Measurements from ENCODE around the gene ZNF407.

- TF ChIP-seq POLR2AphosphoS5 (IDR thresholded peaks at IDR 0.05) (no peak), CTCF (IDR thresholded peaks at IDR 0.05) (no peak), POLR2A (IDR thresholded peaks at IDR 0.05) (no peak), EP300 (IDR thresholded peaks at IDR 0.05) (no peak)
Observed at GRCh38 chr18:75083131-75083530, 485.5 kb downstream of the ZNF407 start.

Measured in stomach (tissue), 4 donors.